Astrocyte (in vitro differentiated cells and primary cell): ENCODE results near the gene MIPOL1. TPM values are rescaled to one million over a fixed set of nuclear protein-coding genes. Genes with fewer than 3 reads are reported as not detected.
A peak's percentile ranks its signal among the peaks of the same experiment; 100 is the strongest.

Experiments used
- DNase-seq: peaks from one replicate; pipeline ENCODE4 v3.0.0-alpha.2; 2010; ENCODE audit warnings: low read depth
- FAIRE-seq: peaks from 2 replicates; lab custom pipeline; 2011; peaks lifted over from hg19 to GRCh38; lab: Jason Lieb, UNC
- H2AFZ ChIP-seq: 2 replicates; pipeline ENCODE4 v1.6.0; 2012; ENCODE audit warnings: low read depth, low read length, inconsistent platforms
- H3K27ac ChIP-seq: 2 replicates; pipeline ENCODE4 v1.5.1; 2011; ENCODE audit warnings: low read depth, low read length, inconsistent platforms
- H3K27me3 ChIP-seq: 2 replicates; pipeline ENCODE4 v1.6.0; 2011; ENCODE audit warnings: low read length, inconsistent platforms; ENCODE audit not compliant: insufficient read depth
- H3K36me3 ChIP-seq: 2 replicates; pipeline ENCODE4 v1.5.1; 2011; ENCODE audit warnings: low read length, inconsistent platforms; ENCODE audit not compliant: insufficient read depth
- H3K4me1 ChIP-seq: 2 replicates; pipeline ENCODE4 v1.5.1; 2011; ENCODE audit warnings: low read length, inconsistent platforms; ENCODE audit not compliant: insufficient read depth
- H3K4me2 ChIP-seq: 2 replicates; pipeline ENCODE4 v1.6.0; 2012; ENCODE audit warnings: low read length, inconsistent platforms
- H3K4me3 ChIP-seq: 2 replicates; pipeline ENCODE4 v1.5.1; 2011; ENCODE audit warnings: low read depth, mild to moderate bottlenecking, low read length, inconsistent platforms; ENCODE audit not compliant: insufficient read depth
- H3K79me2 ChIP-seq: 2 replicates; pipeline ENCODE4 v1.6.0; 2012; ENCODE audit warnings: mild to moderate bottlenecking, low read length, inconsistent platforms; ENCODE audit not compliant: insufficient read depth
- H3K9ac ChIP-seq: 2 replicates; pipeline ENCODE4 v1.6.0; 2012; ENCODE audit warnings: mild to moderate bottlenecking, low read length, inconsistent platforms
- H3K9me3 ChIP-seq: 2 replicates; pipeline ENCODE4 v1.5.1; 2012; ENCODE audit warnings: low read depth, mild to moderate bottlenecking, low read length, inconsistent platforms; ENCODE audit not compliant: insufficient read depth
- H4K20me1 ChIP-seq: 2 replicates; pipeline ENCODE4 v1.6.0; 2012; ENCODE audit warnings: low read length, inconsistent platforms; ENCODE audit not compliant: insufficient read depth
- H3K27ac Mint-ChIP-seq: one replicate; pipeline ENCODE4 v1.8.0; 2021; ENCODE audit warnings: mild to moderate bottlenecking, mixed read lengths; ENCODE audit not compliant: unreplicated experiment
- H3K27me3 Mint-ChIP-seq: one replicate; pipeline ENCODE4 v1.8.0; 2021; ENCODE audit warnings: low read depth, mixed read lengths; ENCODE audit not compliant: unreplicated experiment
- H3K36me3 Mint-ChIP-seq: one replicate; pipeline ENCODE4 v1.8.0; 2021; ENCODE audit warnings: low read depth, mixed read lengths; ENCODE audit not compliant: unreplicated experiment
- H3K4me1 Mint-ChIP-seq: one replicate; pipeline ENCODE4 v1.8.0; 2021; ENCODE audit warnings: low read depth, mixed read lengths; ENCODE audit not compliant: unreplicated experiment
- H3K4me3 Mint-ChIP-seq: one replicate; pipeline ENCODE4 v1.8.0; 2021; ENCODE audit warnings: mild to moderate bottlenecking, moderate library complexity, mixed read lengths; ENCODE audit not compliant: unreplicated experiment
- H3K9me3 Mint-ChIP-seq: one replicate; pipeline ENCODE4 v1.8.0; 2021; ENCODE audit warnings: mild to moderate bottlenecking, mixed read lengths; ENCODE audit not compliant: unreplicated experiment
- EZH2 ChIP-seq: IDR thresholded peaks from 2 replicates; pipeline ENCODE4 v1.6.1; 2012; ENCODE audit warnings: mild to moderate bottlenecking, low read length, inconsistent platforms; ENCODE audit not compliant: insufficient read depth
- total RNA-seq: library from RNA; stranded (reverse); gene quantifications from 2 replicates; pipeline ENCODE4 v1.2.1, GENCODE V29; 2021
- TF ChIP-seq, protein P1 (sequence below): IDR thresholded peaks from 2 replicates; pipeline ENCODE4 v1.5.1; 2011; ENCODE audit warnings: low read depth, mild to moderate bottlenecking, inconsistent platforms, low read length, moderate library complexity; ENCODE audit not compliant: insufficient read depth

MIPOL1 gene
- total RNA-seq, 1 donor from 2014 or later: 15.7 TPM

DNA sequence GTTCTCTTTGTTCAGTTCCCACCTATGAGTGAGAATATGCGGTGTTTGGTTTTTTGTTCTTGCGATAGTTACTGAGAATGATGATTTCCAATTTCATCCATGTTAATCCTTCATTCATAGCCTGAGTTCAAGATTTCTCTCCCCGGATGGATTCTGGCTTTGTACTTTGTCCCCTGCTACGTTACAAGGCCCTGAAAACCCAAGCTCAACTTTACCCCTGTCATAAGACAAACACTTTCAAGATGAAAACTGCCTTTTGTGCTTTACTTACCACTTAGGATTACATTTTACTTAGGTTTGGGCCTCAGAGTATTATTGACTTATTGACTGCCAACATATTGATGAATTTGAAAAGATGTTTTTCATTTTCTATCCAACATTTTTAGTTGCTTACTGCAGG lies 361.0 kb downstream of the MIPOL1 start:
- Mint-ChIP-seq H3K4me3 (no peak overlapping the region), H3K4me1 (peaks cover 1% of the 10 kb centered on the region), H3K9me3 (peaks cover 12% of the 10 kb centered on the region), H3K27ac (no peak overlapping the region), H3K27me3 (no peaks in the 10 kb centered on the region), H3K36me3 (peaks cover 3% of the 10 kb centered on the region)
- Histone ChIP-seq H3K9me3 (no peaks in the 10 kb centered on the region), H3K27me3 (no peaks in the 10 kb centered on the region), H2AFZ (no peak overlapping the region), H3K36me3 (no peaks in the 10 kb centered on the region), H3K4me1 (peaks cover 3% of the 10 kb centered on the region), H3K4me2 (no peak overlapping the region), H3K27ac (no peak overlapping the region), H3K9ac (no peak overlapping the region), H3K79me2 (no peaks in the 10 kb centered on the region), H4K20me1 (no peaks in the 10 kb centered on the region), H3K4me3 (no peak overlapping the region)
- DNase-seq (no peak), FAIRE-seq (no peak)
- TF ChIP-seq, protein P1, sequence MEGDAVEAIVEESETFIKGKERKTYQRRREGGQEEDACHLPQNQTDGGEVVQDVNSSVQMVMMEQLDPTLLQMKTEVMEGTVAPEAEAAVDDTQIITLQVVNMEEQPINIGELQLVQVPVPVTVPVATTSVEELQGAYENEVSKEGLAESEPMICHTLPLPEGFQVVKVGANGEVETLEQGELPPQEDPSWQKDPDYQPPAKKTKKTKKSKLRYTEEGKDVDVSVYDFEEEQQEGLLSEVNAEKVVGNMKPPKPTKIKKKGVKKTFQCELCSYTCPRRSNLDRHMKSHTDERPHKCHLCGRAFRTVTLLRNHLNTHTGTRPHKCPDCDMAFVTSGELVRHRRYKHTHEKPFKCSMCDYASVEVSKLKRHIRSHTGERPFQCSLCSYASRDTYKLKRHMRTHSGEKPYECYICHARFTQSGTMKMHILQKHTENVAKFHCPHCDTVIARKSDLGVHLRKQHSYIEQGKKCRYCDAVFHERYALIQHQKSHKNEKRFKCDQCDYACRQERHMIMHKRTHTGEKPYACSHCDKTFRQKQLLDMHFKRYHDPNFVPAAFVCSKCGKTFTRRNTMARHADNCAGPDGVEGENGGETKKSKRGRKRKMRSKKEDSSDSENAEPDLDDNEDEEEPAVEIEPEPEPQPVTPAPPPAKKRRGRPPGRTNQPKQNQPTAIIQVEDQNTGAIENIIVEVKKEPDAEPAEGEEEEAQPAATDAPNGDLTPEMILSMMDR: no peak
- no peak for TF ChIP-seq EZH2

DNA sequence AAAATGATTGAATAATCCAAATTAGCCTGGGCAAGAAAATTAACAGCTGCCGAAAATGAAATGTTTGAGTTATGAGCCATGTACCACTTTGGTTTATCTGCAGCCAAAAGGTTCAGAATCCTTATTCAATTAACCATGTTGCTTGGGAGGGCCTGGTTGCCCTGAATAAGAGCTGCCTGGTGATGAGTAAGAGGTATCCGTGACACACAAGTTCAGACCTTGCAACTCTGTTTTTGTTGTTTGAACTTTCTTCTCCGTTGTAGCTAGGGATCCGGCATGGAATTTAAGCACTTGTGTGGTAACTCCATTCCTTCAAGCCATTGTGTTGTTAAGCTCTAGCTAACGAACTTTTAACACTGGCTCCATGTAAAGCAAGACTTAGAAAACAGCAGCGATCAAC lies 361.6 kb downstream of the MIPOL1 start:
- H3K4me1 Mint-ChIP-seq: peaks cover 1% of the 10 kb centered on the region
- H3K4me1 ChIP-seq: peaks cover 3% of the 10 kb centered on the region
- H3K4me3 ChIP-seq: no peak overlapping the region
- TF ChIP-seq EZH2: no peak
- TF ChIP-seq, protein P1: no peak
- no peak overlapping the region for H3K4me3 Mint-ChIP-seq
- no peaks in the 10 kb centered on the region for H4K20me1 ChIP-seq
- H3K27ac ChIP-seq: no peak overlapping the region
- H3K9me3 ChIP-seq: no peaks in the 10 kb centered on the region
- H3K4me2 ChIP-seq: no peak overlapping the region
- no peak overlapping the region for H3K9ac ChIP-seq
- no peaks in the 10 kb centered on the region for H3K27me3 Mint-ChIP-seq
- no peaks in the 10 kb centered on the region for H3K36me3 ChIP-seq
- peaks cover 6% of the 10 kb centered on the region for H3K9me3 Mint-ChIP-seq
- no peaks in the 10 kb centered on the region for H3K27me3 ChIP-seq
- H3K36me3 Mint-ChIP-seq: peaks cover 3% of the 10 kb centered on the region
- DNase-seq (peak; percentile 64), FAIRE-seq (no peak)
- no peak overlapping the region for H2AFZ ChIP-seq
- no peak overlapping the region for H3K27ac Mint-ChIP-seq
- no peaks in the 10 kb centered on the region for H3K79me2 ChIP-seq

DNA sequence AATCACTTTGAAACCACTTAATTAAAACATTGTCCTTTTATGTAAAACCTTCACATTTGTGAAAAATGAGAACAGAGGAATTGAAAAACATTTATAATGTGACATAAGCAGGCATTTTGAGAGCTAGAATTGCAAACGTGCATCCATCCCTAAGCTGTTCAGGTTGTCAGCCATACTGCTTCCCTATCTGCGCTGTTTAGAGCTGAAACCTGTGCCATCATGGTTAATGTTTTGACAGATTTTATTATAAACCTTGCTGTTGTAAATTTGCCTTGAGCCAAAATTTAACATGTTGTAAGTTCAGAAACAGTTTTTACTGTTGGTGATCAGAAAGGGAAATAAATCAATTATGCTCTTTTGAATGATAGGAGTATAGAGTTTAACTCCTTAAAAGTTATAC lies 365.5 kb downstream of the MIPOL1 start:
- H3K27ac Mint-ChIP-seq: no peak overlapping the region
- H3K36me3 ChIP-seq: no peaks in the 10 kb centered on the region
- no peak for DNase-seq

More for the DNA sequence above, 365.5 kb downstream of the MIPOL1 start:
- Mint-ChIP-seq H3K9me3 (no peaks in the 10 kb centered on the region), H3K36me3 (no peaks in the 10 kb centered on the region), H3K27me3 (no peaks in the 10 kb centered on the region), H3K4me3 (no peak overlapping the region), H3K4me1 (peaks cover 1% of the 10 kb centered on the region)
- Histone ChIP-seq H2AFZ (no peak overlapping the region), H3K27me3 (no peaks in the 10 kb centered on the region), H3K9me3 (no peaks in the 10 kb centered on the region), H3K4me3 (no peak overlapping the region), H3K4me2 (no peak overlapping the region), H3K4me1 (peaks cover 3% of the 10 kb centered on the region), H3K27ac (no peak overlapping the region), H3K79me2 (no peaks in the 10 kb centered on the region), H4K20me1 (no peaks in the 10 kb centered on the region), H3K9ac (no peak overlapping the region)
- TF ChIP-seq, protein P1: no peak
- TF ChIP-seq EZH2: no peak
- FAIRE-seq: no peak
